Activated naive CD8-positive, alpha-beta T cell (primary cell): ENCODE measurements around the gene TRIM41.

Experiments
- H3K27ac Mint-ChIP-seq: one replicate; pipeline ENCODE4 v1.8.0; 2021; ENCODE audit warnings: mixed read lengths
- H3K27me3 Mint-ChIP-seq: one replicate; pipeline ENCODE4 v1.8.0; 2021; ENCODE audit warnings: mixed read lengths
- H3K36me3 Mint-ChIP-seq: one replicate; pipeline ENCODE4 v1.8.0; 2021; ENCODE audit warnings: mixed read lengths
- H3K4me1 Mint-ChIP-seq: one replicate; pipeline ENCODE4 v1.8.0; 2021; ENCODE audit warnings: low read depth, mixed read lengths
- H3K4me3 Mint-ChIP-seq: one replicate; pipeline ENCODE4 v1.8.0; 2021; ENCODE audit warnings: mild to moderate bottlenecking, mixed read lengths
- H3K9me3 Mint-ChIP-seq: one replicate; pipeline ENCODE4 v1.8.0; 2021; ENCODE audit warnings: low read depth, mixed read lengths

Gene TRIM41

GRCh38 chr5:181189962-181190710, 32.9 kb upstream of the TRIM41 start:
- H3K9me3 Mint-ChIP-seq: no peaks in the 10 kb centered on the region
- H3K4me1 Mint-ChIP-seq: peaks cover 31% of the 10 kb centered on the region
- H3K27me3 Mint-ChIP-seq: no peaks in the 10 kb centered on the region
- H3K4me3 Mint-ChIP-seq: peak overlapping the region; percentile 95
- peak overlapping the region; percentile 98 for H3K27ac Mint-ChIP-seq
- H3K36me3 Mint-ChIP-seq: no peaks in the 10 kb centered on the region

- peak overlapping the region; percentile 98 for H3K27ac Mint-ChIP-seq
- peak overlapping the region; percentile 95 for H3K4me3 Mint-ChIP-seq
- peaks cover 30% of the 10 kb centered on the region for H3K4me1 Mint-ChIP-seq
These were observed 32.2 kb upstream of the TRIM41 start for GRCh38 chr5:181190711-181191525.

GRCh38 chr5:181191526-181192336, 31.4 kb upstream of the TRIM41 start:
- no peaks in the 10 kb centered on the region for H3K36me3 Mint-ChIP-seq

More at GRCh38 chr5:181190711-181191525, 32.2 kb upstream of the TRIM41 start:
- Mint-ChIP-seq H3K9me3 (no peaks in the 10 kb centered on the region), H3K27me3 (no peaks in the 10 kb centered on the region), H3K36me3 (no peaks in the 10 kb centered on the region)

GRCh38 chr5:181192337-181193046, 30.6 kb upstream of the TRIM41 start:
- Mint-ChIP-seq H3K4me1 (peaks cover 22% of the 10 kb centered on the region), H3K4me3 (peak overlapping the region; percentile 95), H3K9me3 (no peaks in the 10 kb centered on the region), H3K27ac (peak overlapping the region; percentile 98), H3K27me3 (no peaks in the 10 kb centered on the region), H3K36me3 (no peaks in the 10 kb centered on the region)

More at GRCh38 chr5:181191526-181192336, 31.4 kb upstream of the TRIM41 start:
- no peaks in the 10 kb centered on the region for H3K27me3 Mint-ChIP-seq
- H3K4me3 Mint-ChIP-seq: peak overlapping the region; percentile 95
- peak overlapping the region; percentile 98 for H3K27ac Mint-ChIP-seq
- no peaks in the 10 kb centered on the region for H3K9me3 Mint-ChIP-seq
- peaks cover 24% of the 10 kb centered on the region for H3K4me1 Mint-ChIP-seq

- Mint-ChIP-seq H3K4me3 (no peak overlapping the region), H3K9me3 (no peaks in the 10 kb centered on the region), H3K27me3 (no peaks in the 10 kb centered on the region), H3K27ac (no peak overlapping the region), H3K4me1 (peaks cover 18% of the 10 kb centered on the region), H3K36me3 (no peaks in the 10 kb centered on the region)
These were observed 29.4 kb upstream of the TRIM41 start for GRCh38 chr5:181193656-181194055.

- H3K27ac Mint-ChIP-seq: no peak overlapping the region
- H3K4me1 Mint-ChIP-seq: peaks cover 16% of the 10 kb centered on the region
- H3K27me3 Mint-ChIP-seq: no peaks in the 10 kb centered on the region
- H3K4me3 Mint-ChIP-seq: no peak overlapping the region
- no peaks in the 10 kb centered on the region for H3K9me3 Mint-ChIP-seq
- no peaks in the 10 kb centered on the region for H3K36me3 Mint-ChIP-seq
These were observed 28.4 kb upstream of the TRIM41 start for GRCh38 chr5:181194489-181195248.

GRCh38 chr5:181195249-181195761, 27.8 kb upstream of the TRIM41 start:
- no peaks in the 10 kb centered on the region for H3K9me3 Mint-ChIP-seq
- H3K4me1 Mint-ChIP-seq: peaks cover 14% of the 10 kb centered on the region
- H3K36me3 Mint-ChIP-seq: no peaks in the 10 kb centered on the region
- H3K27ac Mint-ChIP-seq: no peak overlapping the region
- H3K4me3 Mint-ChIP-seq: no peak overlapping the region
- H3K27me3 Mint-ChIP-seq: no peaks in the 10 kb centered on the region

- Mint-ChIP-seq H3K27ac (no peak overlapping the region), H3K36me3 (no peaks in the 10 kb centered on the region), H3K4me3 (no peak overlapping the region), H3K9me3 (no peaks in the 10 kb centered on the region), H3K27me3 (no peaks in the 10 kb centered on the region), H3K4me1 (peaks cover 6% of the 10 kb centered on the region)
These were observed 25.6 kb upstream of the TRIM41 start for GRCh38 chr5:181197326-181197951.

GRCh38 chr5:181198106-181198685, 24.9 kb upstream of the TRIM41 start:
- no peak overlapping the region for H3K4me3 Mint-ChIP-seq
- H3K4me1 Mint-ChIP-seq: no peaks in the 10 kb centered on the region
- no peaks in the 10 kb centered on the region for H3K9me3 Mint-ChIP-seq
- no peaks in the 10 kb centered on the region for H3K36me3 Mint-ChIP-seq
- H3K27me3 Mint-ChIP-seq: no peaks in the 10 kb centered on the region
- H3K27ac Mint-ChIP-seq: no peak overlapping the region

GRCh38 chr5:181198905-181199519, 24.1 kb upstream of the TRIM41 start:
- no peaks in the 10 kb centered on the region for H3K36me3 Mint-ChIP-seq
- H3K4me1 Mint-ChIP-seq: peaks cover under 1% of the 10 kb centered on the region
- H3K9me3 Mint-ChIP-seq: no peaks in the 10 kb centered on the region
- H3K27ac Mint-ChIP-seq: no peak overlapping the region
- no peaks in the 10 kb centered on the region for H3K27me3 Mint-ChIP-seq
- H3K4me3 Mint-ChIP-seq: no peak overlapping the region

- Mint-ChIP-seq H3K27ac (no peak overlapping the region), H3K27me3 (no peaks in the 10 kb centered on the region), H3K36me3 (no peaks in the 10 kb centered on the region), H3K4me3 (no peak overlapping the region), H3K4me1 (peaks cover 3% of the 10 kb centered on the region), H3K9me3 (no peaks in the 10 kb centered on the region)
These were observed 23.0 kb upstream of the TRIM41 start for GRCh38 chr5:181199881-181200638.

- Mint-ChIP-seq H3K4me3 (no peak overlapping the region), H3K9me3 (no peaks in the 10 kb centered on the region)
These were observed 22.3 kb upstream of the TRIM41 start for GRCh38 chr5:181200816-181201215.

More at GRCh38 chr5:181200816-181201215, 22.3 kb upstream of the TRIM41 start:
- Mint-ChIP-seq H3K4me1 (peaks cover 7% of the 10 kb centered on the region), H3K27me3 (no peaks in the 10 kb centered on the region), H3K27ac (no peak overlapping the region), H3K36me3 (no peaks in the 10 kb centered on the region)
